Stimulated activated CD4-positive, alpha-beta T cell treated with anti-CD3 and anti-CD28 coated beads, Interleukin-2, amount 100 ng/mL, for 48 hours (primary cell): ENCODE measurements around the gene BBS9.

Experiments used
- DNase-seq, 2 donors: peaks; one replicate each; pipeline ENCODE4 v3.0.0-alpha.2; 2020

Gene BBS9

DNA sequence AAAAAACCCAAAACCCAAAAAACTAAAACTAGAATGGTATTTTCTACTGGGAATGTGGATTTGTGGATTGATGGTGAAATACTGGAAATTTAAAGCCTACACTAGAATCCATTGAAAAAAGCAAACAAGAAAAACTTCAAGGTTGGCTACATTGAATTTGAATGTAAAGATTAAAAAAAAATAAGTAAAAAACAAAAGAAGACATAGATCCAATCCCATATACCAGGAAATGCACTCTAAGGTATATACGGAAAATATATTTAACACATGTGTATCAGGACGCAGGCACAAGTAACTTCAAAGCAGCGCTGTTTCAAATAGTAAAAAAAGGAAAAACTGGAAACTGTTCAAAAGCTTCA, 754 bp upstream of the BBS9 start:
- no peak for DNase-seq

DNA sequence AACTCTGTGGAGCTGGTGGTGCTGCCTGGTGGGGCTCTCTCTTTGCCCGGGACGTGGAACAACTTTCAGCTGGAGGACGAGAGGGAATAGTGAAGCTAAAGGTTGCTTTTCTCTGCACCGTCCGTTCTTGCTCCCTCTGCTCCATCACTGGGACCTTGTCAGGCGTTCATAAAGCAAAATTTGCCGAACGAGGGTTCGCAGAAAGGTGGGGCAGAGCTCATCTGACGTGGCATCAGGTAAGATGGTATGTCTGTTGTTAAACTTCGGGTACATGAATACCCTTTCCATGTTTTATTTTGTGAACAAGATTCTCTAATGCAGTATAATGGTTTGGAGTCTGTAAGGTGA, 416 bp downstream of the BBS9 start:
- DNase-seq, result no peak

DNA sequence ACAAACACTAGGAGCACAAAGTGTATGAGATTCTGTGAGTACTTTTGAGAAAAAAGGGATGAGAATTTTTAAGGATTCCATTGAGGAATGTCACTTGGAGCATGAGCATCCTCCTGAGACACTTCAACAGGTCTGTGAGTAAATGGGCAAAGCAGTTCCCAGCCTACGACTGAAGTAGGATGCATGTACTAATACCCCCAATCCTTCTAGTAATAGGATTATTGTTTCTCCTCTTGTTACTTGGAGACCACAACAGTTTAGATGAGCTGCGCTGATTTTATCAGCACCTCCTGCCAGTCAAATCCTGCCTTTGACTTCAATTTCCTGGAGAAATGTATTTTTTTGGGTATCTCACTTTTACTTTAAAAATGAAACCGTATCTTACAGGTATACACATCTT, 820 bp downstream of the BBS9 start:
- DNase-seq, result no peak

DNA sequence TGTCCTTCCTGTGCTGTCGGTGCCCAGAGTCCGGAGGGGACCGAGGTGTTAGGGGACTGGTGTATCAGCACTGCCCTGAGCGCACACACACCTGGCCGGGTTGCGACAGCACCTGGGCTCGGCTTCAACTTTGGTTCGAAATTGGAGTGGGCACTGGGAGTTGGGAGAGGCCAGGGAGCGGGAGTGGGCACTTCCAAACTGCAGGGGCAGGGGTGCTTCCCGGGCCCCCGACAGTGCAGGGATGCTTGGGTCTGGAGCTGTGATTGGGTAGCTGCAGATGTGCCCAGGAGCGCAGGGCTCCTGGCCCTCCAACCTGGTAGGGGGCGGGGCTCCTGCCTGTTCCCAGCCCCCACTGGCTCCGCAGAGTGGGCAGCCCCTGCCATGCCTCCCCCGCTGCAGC, 7.7 kb downstream of the BBS9 start:
- no peak for DNase-seq

- DNase-seq, result no peak
These were observed 13.2 kb downstream of the BBS9 start for GRCh38 chr7:33142585-33142984.

- no peak for DNase-seq
These were observed 14.8 kb downstream of the BBS9 start for GRCh38 chr7:33143996-33144718.

DNA sequence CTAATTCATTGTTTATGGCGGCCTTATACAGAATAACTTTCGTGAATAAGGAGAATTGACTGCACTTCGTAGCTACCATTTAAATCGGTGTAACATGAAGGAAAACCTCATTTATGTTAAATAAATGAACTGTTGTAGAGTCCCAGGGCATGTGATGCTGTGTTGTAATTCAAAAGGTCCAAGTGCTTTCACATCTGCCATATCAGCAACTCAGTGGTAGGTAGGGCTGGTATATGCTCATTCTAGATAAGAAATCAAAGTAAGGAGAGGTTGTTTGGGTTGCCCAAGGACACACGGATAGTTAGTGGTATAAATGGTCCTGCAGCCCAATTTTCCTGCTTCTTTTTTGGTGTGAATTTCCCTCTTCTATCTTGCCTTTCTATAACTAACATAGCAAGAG, 15.8 kb downstream of the BBS9 start:
- DNase-seq, result no peak

- no peak for DNase-seq
These were observed 22.7 kb downstream of the BBS9 start for GRCh38 chr7:33152087-33152486.

- DNase-seq, result no peak
These were observed 26.4 kb downstream of the BBS9 start for GRCh38 chr7:33155811-33156210.

DNA sequence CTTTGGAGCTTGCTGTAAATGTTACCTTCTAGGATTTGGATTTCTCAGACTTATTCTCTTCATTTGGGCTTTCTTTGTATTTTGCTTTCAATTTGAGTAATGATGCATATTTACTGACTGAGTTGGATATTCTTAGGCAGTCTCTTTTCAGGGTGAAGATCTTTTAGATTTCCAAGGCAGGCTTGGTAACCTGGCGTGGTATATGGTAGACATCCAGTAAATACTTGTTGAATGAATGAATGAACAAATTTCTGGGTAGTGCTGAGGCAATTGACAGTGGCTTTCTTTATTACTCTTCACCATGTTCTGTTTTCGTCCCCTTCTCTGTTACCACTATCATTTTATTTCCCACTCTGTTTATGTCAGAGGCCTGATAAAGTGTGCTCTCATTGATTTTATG, 27.1 kb downstream of the BBS9 start:
- DNase-seq, result no peak

DNA sequence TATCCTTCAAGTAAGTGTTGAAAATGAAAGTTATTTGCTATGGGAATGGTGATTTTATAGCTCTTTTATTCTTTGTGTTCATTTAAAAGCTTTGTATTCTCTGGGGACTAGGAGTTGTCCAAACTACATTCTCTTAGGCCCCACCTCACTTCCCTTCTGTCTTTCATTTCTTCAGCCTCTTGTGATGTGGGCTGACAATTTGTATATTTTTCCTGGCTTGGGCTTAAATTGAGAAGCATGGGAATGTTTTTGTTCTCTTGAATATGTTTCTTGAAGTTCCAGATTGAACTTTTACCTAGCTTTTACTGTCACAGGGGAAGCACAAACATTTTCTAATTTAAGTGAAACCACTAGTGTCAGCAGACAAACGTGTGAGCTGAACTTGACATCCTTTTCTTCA, 27.9 kb downstream of the BBS9 start:
- DNase-seq, result no peak

- no peak for DNase-seq
These were observed 28.4 kb downstream of the BBS9 start for GRCh38 chr7:33157781-33158180.

DNA sequence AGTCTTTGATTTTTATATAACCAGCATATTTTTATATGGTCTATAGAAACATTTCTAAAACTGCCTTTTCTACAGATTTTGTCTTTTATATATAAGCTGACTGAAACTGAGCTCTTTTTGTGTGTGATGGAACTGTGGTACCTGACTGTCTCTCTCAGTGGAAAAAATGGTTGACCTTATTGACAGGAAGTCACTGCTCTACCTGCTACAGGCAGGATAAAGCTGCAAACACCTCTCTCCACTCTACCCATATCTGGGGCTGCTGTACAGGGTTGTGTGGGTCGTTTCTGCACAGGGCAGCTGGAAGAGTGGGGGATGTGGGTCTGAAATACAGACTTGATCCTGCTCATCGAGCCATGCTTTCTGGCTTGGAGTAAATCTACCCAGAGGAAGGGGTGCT, 48.5 kb downstream of the BBS9 start:
- no peak for DNase-seq

GRCh38 chr7:33179519-33179918, 50.2 kb downstream of the BBS9 start:
- DNase-seq, result no peak

DNA sequence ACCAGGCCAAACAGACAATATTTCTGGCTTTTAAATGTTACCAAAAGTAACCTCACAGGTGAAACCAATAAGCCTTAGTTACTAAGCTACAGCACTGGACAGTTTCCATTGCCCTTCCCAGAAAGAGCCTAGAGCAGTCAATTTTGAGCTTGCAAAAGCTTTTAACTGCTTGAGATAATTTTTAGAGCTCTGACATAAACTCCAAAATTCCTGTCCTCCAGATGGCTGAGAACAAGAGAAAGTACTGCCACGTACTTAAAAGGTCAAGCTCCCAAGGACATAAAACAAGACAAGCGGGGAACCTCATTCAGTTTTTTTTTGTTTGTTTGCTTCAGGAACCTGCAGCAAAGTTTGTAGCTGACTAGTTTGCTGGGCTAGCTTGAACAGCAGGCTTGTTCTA, 54.1 kb downstream of the BBS9 start:
- DNase-seq, result no peak

DNA sequence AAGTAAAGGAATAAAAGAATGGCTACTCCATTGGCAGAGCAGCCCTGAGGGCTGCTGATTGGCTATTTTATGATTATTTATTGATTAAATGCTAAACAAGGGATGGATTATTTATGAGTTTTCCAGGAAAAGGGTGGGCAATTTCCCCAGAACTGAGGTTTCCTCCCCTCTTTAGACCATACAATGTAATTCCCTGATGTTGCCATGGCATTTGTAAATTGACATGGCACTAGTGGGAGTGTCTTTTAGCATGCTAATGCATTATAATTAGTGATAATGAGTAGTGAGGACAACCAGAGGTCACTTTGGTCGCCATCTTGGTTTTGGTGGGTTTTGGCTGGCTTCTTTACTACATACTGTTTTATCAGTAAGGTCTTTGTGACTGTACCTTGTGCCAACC, 55.5 kb downstream of the BBS9 start:
- DNase-seq, result no peak

DNA sequence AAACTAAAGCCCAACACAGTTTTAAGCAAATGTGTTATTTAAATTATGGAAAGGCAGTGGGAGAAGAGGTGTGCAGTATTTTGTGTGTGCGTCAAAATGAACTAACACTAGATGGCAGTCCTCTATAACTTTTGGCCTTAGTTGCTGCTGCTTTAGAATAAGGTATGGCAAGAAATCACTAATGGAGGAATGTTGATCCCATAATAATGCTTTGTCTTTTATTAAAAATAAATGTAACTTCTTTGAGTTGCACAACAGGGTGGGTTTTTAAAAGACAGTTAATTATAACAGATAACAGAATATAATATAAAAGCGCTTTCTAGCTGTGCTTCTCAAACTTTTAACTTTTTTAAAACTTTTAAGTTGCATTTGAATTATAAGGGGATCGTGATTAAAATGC, 56.4 kb downstream of the BBS9 start:
- DNase-seq, result no peak

GRCh38 chr7:33186192-33186591, 56.8 kb downstream of the BBS9 start:
- no peak for DNase-seq

GRCh38 chr7:33190688-33191304, 61.4 kb downstream of the BBS9 start:
- DNase-seq, result no peak

DNA sequence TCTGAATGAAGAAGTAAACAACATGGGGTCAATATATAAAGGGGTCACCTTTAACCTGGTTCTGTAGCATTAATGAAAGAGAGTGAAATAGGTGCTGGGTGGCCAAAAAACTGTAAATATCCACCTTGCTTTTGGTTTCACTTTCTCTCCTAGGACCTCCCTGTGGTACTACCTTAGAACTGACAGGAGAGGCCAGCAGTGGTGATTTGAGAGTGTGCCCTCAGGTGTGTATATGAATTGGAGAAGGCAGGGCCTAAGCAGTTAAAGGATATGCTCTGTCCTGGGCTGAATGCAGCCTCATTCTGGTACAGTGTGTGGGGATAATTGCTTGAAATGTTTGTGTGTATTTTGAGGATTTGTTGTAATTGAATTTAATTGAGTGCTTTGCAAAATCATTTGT, 62.0 kb downstream of the BBS9 start:
- no peak for DNase-seq

DNA sequence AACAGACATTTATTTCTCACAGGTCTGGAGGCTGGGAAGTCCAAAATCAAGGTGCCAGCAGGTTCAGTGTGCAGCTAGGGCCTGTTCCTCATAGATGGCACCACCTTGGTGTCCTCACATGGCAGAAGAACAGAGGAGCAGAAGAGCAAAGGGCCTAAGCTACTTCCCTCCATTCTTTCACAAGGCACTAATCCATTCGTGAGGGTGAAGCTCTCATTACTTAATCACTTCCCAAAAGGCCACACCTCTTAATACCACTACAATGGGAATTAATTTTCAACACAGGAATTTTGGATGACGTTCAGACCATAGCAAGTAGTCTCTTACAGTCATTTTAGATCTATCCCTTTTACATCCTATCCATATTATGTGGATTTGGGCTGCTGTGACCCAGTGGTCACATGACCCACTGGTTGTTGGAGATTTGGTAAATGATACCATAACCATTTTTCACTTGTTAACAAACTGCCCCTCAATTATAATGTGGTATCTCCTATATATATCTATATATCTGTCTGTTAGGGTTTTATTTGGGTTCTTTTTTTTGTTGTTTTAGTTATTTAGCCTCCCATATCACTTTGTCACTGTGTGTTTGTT, 63.4 kb downstream of the BBS9 start:
- DNase-seq, result no peak

GRCh38 chr7:33193308-33193864, 64.0 kb downstream of the BBS9 start:
- no peak for DNase-seq

DNA sequence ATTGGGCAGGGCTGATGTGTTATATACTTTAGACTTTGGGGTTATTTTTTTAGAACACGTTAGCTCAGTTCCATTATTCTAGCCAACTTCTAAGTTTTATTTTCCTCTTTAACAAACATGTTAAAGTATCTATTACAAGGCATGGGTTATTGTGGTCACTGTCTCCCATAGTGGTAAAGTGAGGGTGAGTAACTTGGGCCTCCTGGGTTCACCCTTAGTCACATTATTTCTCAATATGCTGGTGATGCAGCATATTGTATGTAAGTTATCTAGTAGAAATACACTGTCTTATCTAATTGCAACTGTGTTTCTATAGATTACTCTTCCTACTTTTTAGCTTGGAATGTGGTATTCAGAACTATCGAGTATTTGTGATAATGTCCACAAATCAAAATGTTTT, 65.9 kb downstream of the BBS9 start:
- DNase-seq, result no peak

- DNase-seq, result no peak
These were observed 66.9 kb downstream of the BBS9 start for GRCh38 chr7:33196221-33196620.

DNA sequence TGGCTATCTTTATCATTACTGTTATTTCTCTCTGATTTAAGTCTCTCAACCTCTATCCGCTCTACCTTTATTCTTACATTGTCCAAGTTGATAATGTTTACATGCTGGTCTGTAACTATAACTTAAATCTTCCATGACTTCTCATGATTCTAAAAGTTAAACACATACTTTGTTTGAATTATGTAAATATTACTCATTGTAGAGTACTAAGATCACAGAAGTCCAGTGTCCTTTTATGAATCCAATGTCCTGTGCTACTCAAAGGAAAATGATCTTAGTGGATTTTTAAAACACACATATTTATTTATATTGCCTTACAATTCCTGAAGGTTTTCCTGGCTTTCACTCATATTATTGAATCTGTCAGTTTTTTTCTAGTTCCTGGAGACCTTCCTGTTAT, 70.9 kb downstream of the BBS9 start:
- no peak for DNase-seq
